CMK (cell line): Measurements from ENCODE around the gene PHACTR1.

Source experiments
- DNase-seq: peaks from one replicate; pipeline ENCODE4 v3.0.0-alpha.2; 2010; ENCODE audit warnings: low read depth

PHACTR1 gene

DNA sequence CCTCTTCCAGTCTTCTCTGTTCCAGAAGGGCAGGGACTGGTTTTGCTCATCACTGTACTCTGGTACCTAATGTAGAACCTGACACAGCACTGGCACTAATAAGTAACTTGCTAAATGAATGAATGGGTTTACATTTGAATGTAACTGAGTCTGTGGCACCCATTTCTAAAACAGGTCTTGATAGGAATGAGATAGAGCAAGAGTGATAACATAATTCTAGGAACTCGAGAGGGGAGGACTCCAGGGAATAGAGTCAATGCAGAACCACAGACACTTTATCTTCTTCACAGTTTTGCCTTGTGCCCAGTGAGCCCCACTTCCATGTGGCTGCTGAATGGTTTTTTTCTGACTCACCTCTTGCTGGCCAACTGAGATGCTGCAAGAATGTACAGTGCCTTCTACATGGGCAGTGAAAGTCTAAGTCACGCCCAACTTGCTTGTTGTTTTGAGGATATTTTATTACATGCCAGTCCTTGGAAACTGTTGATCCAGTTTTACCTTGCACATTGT is 550.6 kb downstream of the PHACTR1 start:
- no peak for DNase-seq

- no peak for DNase-seq
Measured at GRCh38 chr6:13268913-13269518, 552.4 kb downstream of the PHACTR1 start.

GRCh38 chr6:13272131-13273046 is 555.8 kb downstream of the PHACTR1 start:
- no peak for DNase-seq

- DNase-seq, result no peak
Measured at GRCh38 chr6:13273202-13273930, 556.8 kb downstream of the PHACTR1 start.

- peak; percentile 61 for DNase-seq
Measured at GRCh38 chr6:13273931-13274706, 557.6 kb downstream of the PHACTR1 start.

DNA sequence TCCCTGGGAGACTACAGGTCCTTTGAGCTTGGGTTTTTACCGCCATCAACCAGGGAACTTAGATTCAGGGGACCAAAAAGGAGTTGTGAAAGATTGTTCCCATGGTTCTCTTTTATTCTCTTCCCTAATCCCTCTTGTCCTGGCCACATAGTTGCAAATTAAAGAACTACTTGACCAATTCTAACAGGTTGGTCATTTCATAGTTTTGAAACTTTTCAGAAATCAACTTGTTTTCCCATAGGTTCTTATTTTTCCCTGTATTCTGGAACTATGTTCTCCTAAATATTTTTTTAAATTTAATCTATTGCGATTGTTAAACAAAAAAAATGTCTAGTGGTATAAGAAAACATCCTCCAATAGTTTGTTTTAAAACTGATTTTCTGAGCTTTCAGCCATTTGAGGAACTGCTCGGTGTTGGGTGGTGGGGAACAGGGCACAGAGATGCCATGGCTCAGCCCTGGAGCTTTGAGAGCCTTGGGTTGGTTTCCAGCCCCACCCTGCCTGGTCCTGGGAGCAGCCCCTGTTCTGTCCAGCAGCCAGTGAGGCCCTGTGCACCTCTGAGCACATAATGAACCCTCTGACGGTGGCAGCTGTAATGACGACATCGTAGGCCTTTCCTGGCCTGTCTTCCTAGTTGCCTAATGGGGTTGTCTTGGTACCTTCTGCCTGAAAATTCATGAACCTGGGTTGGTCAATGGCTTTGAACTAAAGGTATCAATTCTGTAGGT is 558.3 kb downstream of the PHACTR1 start:
- no peak for DNase-seq

DNA sequence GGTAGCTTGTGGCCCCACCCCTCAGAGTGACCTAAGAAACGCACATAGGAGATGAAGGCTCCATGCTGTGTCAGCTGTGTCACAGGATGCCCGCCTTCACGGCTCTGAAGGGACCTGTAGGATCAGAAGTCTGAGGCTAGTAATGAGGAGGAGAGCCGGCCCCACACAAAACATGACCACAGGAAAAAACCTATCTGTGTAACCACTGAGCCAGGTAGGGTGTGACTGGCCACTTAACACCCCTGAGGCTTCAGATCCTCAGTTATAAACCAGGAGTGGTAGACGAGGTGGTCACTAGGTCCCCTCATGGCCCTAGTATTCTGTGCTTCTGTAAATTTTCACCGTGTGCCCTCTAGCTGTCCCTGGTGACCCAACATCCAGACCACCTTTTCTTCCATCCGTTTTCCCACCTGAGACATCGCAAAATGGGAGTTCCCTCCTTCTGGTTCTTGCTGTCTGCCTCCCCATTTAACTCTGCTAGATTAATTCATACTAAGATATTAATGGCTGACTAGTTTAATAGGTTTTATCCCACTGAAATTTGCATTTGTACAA is 558.9 kb downstream of the PHACTR1 start:
- DNase-seq, result no peak

GRCh38 chr6:13277231-13277630 is 560.7 kb downstream of the PHACTR1 start:
- DNase-seq, result no peak

- DNase-seq, result no peak
Measured at GRCh38 chr6:13278164-13278563, 561.6 kb downstream of the PHACTR1 start.

DNA sequence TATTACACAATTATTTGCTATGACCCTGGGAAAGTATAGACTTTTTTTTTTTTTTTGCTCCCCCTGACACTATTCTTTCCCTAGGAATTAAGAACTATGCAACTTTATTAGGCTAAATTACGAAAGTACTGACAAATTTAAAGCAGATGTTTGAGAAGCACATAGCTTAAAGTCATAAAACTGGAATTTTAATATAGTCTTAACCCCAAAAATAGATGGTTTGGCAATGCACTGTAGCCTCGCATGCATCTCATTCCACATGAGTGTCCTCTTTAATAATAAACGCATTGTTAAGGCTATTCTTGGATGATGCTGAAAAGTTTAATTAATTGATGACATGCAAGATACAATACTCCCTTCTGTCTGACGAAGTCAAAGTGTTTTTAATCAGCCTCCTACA is 562.4 kb downstream of the PHACTR1 start:
- DNase-seq, result no peak

- DNase-seq, result no peak
Measured at GRCh38 chr6:13280254-13280653, 563.7 kb downstream of the PHACTR1 start.

DNA sequence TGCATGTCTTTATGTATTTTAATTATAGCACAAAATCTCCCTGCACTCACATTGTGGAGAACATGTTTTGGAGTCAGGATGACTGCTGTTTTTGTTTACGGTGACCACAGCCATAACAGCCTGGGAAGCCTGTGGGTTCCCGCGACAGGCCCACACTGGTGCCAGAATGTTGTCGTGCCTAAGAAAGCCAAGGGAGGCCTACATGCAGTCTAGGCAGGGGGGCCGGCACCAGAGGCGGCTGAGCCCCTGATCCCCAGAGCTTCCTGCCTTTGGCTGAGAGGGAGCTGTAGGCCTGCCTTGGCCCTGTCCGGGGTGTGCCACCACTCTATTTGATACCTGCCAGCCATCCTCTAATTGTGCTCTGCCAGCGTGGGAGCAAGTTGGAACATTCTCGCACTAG is 565.1 kb downstream of the PHACTR1 start:
- DNase-seq, result no peak

GRCh38 chr6:13282393-13283069 is 566.0 kb downstream of the PHACTR1 start:
- DNase-seq, result no peak

GRCh38 chr6:13283331-13283730 is 566.8 kb downstream of the PHACTR1 start:
- DNase-seq, result no peak

- peak; percentile 75 for DNase-seq
Measured at GRCh38 chr6:13284646-13285045, 568.1 kb downstream of the PHACTR1 start.

GRCh38 chr6:13285705-13286104 is 569.1 kb downstream of the PHACTR1 start:
- DNase-seq, result no peak

DNA sequence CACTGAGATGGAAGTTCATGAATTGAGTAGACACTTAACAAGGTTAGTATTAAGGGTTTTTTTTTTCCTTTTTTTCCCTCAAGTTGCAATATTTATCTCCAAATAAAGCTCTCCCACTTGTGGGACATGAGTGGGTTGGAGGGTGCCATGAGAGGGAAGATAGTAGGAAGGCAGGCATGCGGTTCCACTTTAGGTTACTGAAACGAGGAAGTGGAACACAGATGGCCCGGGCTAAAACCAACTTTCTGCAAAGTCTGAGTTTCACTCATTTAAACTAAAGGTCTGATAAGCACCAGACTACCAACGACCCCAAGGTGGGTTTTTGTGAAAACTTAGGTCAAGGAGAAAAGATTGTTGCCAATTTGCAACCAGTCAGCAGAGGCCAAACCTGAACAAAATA is 569.6 kb downstream of the PHACTR1 start:
- DNase-seq, result no peak

DNA sequence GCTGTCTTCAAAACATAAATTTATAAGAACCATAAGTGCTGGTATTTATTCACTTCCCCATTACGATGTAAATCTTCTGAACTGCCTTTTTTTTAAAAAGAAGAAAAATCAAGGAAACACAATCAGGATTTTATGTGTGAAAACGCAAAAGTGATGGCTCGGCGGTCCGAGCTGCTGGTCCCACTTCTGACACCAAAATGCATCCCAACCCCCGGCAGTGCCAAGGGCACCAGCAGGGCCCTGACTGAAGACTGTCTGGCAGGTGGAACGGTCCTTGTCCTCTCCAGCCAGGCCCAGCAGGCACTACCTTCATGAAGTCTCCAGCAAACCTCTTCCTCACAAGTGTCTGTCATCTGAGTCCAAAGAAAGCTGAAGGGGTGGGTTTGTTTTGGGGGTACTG is 570.5 kb downstream of the PHACTR1 start:
- no peak for DNase-seq

DNA sequence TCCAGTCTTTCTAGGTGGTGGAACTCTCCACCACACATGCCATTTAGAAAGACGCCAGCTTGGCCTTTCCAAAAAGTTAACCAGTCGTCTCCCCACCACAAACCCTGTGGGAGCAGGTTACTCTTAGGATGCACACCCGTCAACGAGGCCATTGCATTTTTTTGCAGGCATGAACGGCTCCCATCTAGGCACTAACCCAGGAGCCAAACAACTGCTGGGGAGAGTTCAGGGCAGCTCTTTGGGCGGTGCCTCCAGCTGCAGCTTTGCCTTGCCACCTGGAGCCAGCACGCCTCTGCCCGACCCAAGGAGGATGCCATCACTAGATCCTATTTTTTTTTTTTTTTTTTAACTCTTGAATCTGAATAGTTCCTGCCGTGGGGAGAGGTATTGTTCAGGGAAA is 571.9 kb downstream of the PHACTR1 start:
- DNase-seq, result no peak

GRCh38 chr6:13288969-13289391 is 572.4 kb downstream of the PHACTR1 start:
- DNase-seq, result no peak
